Loucy (cell line): ENCODE measurements around the gene CLIP1.

Experiments
- H2AFZ ChIP-seq: fragments of 200-600 bp; sonication (generic); 2 replicates; pipeline ENCODE4 v1.6.0; 2016; ENCODE audit warnings: antibody characterized with exemption, mild to moderate bottlenecking, low read length, moderate library complexity
- H3F3A ChIP-seq: fragments of 200-600 bp; 2 replicates; pipeline ENCODE4 v1.6.0; 2016; ENCODE audit warnings: antibody characterized with exemption, low read depth, mild to moderate bottlenecking
- H3K27me3 ChIP-seq: fragments of 200-600 bp; sonication (generic); 2 replicates; pipeline ENCODE4 v1.6.1; 2014; ENCODE audit warnings: low read length, mild to moderate bottlenecking; ENCODE audit not compliant: insufficient read depth, poor library complexity, severe bottlenecking
- H3K36me3 ChIP-seq: fragments of 200-600 bp; sonication (generic); 2 replicates; pipeline ENCODE4 v1.6.1; 2016; ENCODE audit warnings: low read length; ENCODE audit not compliant: insufficient read depth
- H3K4me1 ChIP-seq: fragments of 200-600 bp; sonication (generic); 2 replicates; pipeline ENCODE4 v1.5.1; 2014; ENCODE audit warnings: low read length, mild to moderate bottlenecking; ENCODE audit not compliant: insufficient read depth, poor library complexity, severe bottlenecking
- H3K4me2 ChIP-seq: fragments of 200-600 bp; sonication (generic); 2 replicates; pipeline ENCODE4 v1.6.0; 2014; ENCODE audit warnings: antibody characterized with exemption, low read length, low read depth, mild to moderate bottlenecking; ENCODE audit not compliant: poor library complexity, severe bottlenecking
- H3K4me3 ChIP-seq: fragments of 200-600 bp; sonication (generic); 2 replicates; pipeline ENCODE4 v1.5.1; 2014; ENCODE audit warnings: low read length, mild to moderate bottlenecking, mixed read lengths; ENCODE audit not compliant: poor library complexity, severe bottlenecking
- H3K79me2 ChIP-seq: fragments of 200-600 bp; sonication (generic); 2 replicates; pipeline ENCODE4 v1.6.1; 2014; ENCODE audit warnings: low read length; ENCODE audit not compliant: insufficient read depth
- H3K9ac ChIP-seq: fragments of 200-600 bp; sonication (generic); 2 replicates; pipeline ENCODE4 v1.6.0; 2014; ENCODE audit warnings: mild to moderate bottlenecking, low read depth, low read length, moderate library complexity; ENCODE audit not compliant: poor library complexity, severe bottlenecking
- H3K9me2 ChIP-seq: fragments of 200-600 bp; sonication (generic); replicated peaks from 2 replicates; pipeline ENCODE4 v1.6.1; 2016; ENCODE audit warnings: low read depth, low read length, mixed read lengths
- H3K9me3 ChIP-seq: fragments of 200-600 bp; sonication (generic); 2 replicates; pipeline ENCODE4 v1.6.1; 2014; ENCODE audit warnings: mild to moderate bottlenecking, antibody characterized with exemption, low read length, low read depth; ENCODE audit not compliant: insufficient read depth
- H4K20me1 ChIP-seq: fragments of 200-600 bp; sonication (generic); 2 replicates; pipeline ENCODE4 v1.6.0; 2014; ENCODE audit warnings: antibody characterized with exemption, low read length, mild to moderate bottlenecking; ENCODE audit not compliant: insufficient read depth, poor library complexity, severe bottlenecking
- CTCF ChIP-seq: fragments of 200-600 bp; sonication (generic); conservative IDR thresholded peaks from 2 replicates; pipeline ENCODE4 v1.5.1; 2014; ENCODE audit warnings: mild to moderate bottlenecking, antibody characterized with exemption, low read length
- EZH2phosphoT487 ChIP-seq: fragments of 200-600 bp; IDR thresholded peaks from 2 replicates; pipeline ENCODE4 v1.6.1; 2018; ENCODE audit warnings: antibody characterized with exemption, mild to moderate bottlenecking, moderate library complexity, borderline replicate concordance

Gene CLIP1

GRCh38 chr12:122392411-122392810 is 30.1 kb downstream of the CLIP1 start:
- H3K27me3 ChIP-seq: no peaks in the 10 kb centered on the region
- no peak overlapping the region for H3K4me2 ChIP-seq
- no peaks in the 10 kb centered on the region for H4K20me1 ChIP-seq
- no peak overlapping the region for H3K9ac ChIP-seq
- H3K9me3 ChIP-seq: no peaks in the 10 kb centered on the region
- H3K79me2 ChIP-seq: no peaks in the 10 kb centered on the region; the same call in 1 of the 2 replicates
- H3K4me3 ChIP-seq: no peak overlapping the region
- no peaks in the 10 kb centered on the region for H3K36me3 ChIP-seq
- H3F3A ChIP-seq: no peaks in the 10 kb centered on the region; the same call in 1 of the 2 replicates
- H3K9me2 ChIP-seq: no peaks in the 10 kb centered on the region
- no peak overlapping the region for H2AFZ ChIP-seq
- H3K4me1 ChIP-seq: no peaks in the 10 kb centered on the region
- TF ChIP-seq CTCF (no peak), EZH2phosphoT487 (no peak)

DNA sequence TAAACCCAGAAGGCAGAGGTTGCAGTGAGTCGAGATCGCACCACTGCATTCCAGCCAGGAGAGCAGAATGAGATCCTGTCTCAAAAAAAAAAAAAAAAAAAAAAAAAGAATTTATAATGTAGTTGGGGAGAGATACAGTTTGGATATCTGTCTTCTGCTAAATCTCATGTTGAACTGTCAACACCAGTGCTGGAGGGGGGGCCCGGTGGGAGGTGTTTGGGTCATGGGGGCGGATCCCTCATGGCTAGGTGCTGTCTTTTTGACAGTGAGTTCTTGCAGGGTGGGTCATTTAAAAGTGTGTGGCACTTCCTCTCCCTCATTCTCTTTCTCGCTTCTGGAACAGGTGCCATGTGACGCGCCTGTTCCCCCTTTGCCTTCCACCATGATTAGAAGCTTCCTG is 32.8 kb downstream of the CLIP1 start:
- no peak overlapping the region for H3K4me2 ChIP-seq
- TF ChIP-seq EZH2phosphoT487: no peak
- TF ChIP-seq CTCF: no peak
- no peaks in the 10 kb centered on the region for H3K36me3 ChIP-seq
- H3F3A ChIP-seq: no peaks in the 10 kb centered on the region
- H3K9me3 ChIP-seq: no peaks in the 10 kb centered on the region
- no peaks in the 10 kb centered on the region for H3K4me1 ChIP-seq
- H4K20me1 ChIP-seq: no peaks in the 10 kb centered on the region
- H3K4me3 ChIP-seq: no peak overlapping the region
- H3K9me2 ChIP-seq: no peaks in the 10 kb centered on the region
- no peaks in the 10 kb centered on the region; the same call in 1 of the 2 replicates for H3K79me2 ChIP-seq
- no peaks in the 10 kb centered on the region for H3K27me3 ChIP-seq
- H2AFZ ChIP-seq: no peak overlapping the region
- H3K9ac ChIP-seq: no peak overlapping the region

DNA sequence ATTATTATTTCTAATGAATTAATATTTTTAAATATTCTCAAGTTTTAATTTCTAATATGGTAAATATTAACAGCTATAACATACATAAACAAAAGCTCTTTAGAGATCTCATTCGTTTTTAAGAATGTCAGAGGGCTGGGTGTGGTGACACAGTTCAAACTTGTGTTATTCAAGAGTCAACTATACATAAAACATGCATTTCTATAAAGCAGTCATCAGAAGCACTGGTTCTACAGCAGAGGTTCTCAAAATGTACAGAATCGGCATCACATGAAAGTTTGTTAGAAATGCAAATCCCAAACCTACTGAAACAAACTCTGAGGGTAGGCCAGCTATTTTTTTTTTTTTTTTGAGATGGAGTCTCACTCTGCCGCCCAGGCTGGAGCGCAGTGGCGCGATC is 34.6 kb downstream of the CLIP1 start:
- TF ChIP-seq EZH2phosphoT487 (no peak), CTCF (no peak)
- H3K27me3 ChIP-seq: no peaks in the 10 kb centered on the region
- no peaks in the 10 kb centered on the region for H3K9me2 ChIP-seq
- H3K4me2 ChIP-seq: no peak overlapping the region
- no peaks in the 10 kb centered on the region for H3K36me3 ChIP-seq
- no peaks in the 10 kb centered on the region for H3F3A ChIP-seq
- H3K4me3 ChIP-seq: no peak overlapping the region
- no peaks in the 10 kb centered on the region for H3K4me1 ChIP-seq
- no peak overlapping the region for H2AFZ ChIP-seq
- H3K9me3 ChIP-seq: no peaks in the 10 kb centered on the region
- H3K79me2 ChIP-seq: no peaks in the 10 kb centered on the region; the same call in 1 of the 2 replicates
- no peaks in the 10 kb centered on the region for H4K20me1 ChIP-seq
- no peak overlapping the region for H3K9ac ChIP-seq
